ENCODE measurements around the gene HLA-F. TPM values are rescaled to one million over a fixed set of nuclear protein-coding genes. Genes with fewer than 3 reads are reported as not detected.

HLA-F gene
- total RNA-seq, 4 donors from 2014 or later = 90.4 to 500 (median 306) TPM

GRCh38 chr6:29727637-29728036 is 4.4 kb downstream of the HLA-F start:
- no peak overlapping the region for H3K4me3 ChIP-seq
- peaks cover 4 to 23% (median 11%) of the 10 kb centered on the region in 4 donors for H3K4me1 ChIP-seq
- H3K27ac ChIP-seq = no peak overlapping the region
- TF ChIP-seq POLR2AphosphoS5 (IDR thresholded peaks at IDR 0.05) (no peak), EP300 (IDR thresholded peaks at IDR 0.05; ENCODE audit: low read depth) (no peak), POLR2A (IDR thresholded peaks at IDR 0.05) (no peak), CTCF (IDR thresholded peaks at IDR 0.05) (no peak)
- intact Hi-C loops (cut with DNase I; ENCODE audit: low total_unique reads) (no loop called here), in situ Hi-C loops (cut with MboI; ENCODE audit: low pct_ligation_motif_present in 1 of 4, low pct_unique_long_range_greater_than_20kb in 1 of 4, low sequenced_read_pairs in 3 of 4) (loop anchor here in 3 of 4 donors (25.0 kb wide), 2 partner anchors 110 to 285 kb away; partner anchors contain the start of gene HLA-G (in 2 of the 3))
- no peaks in the 10 kb centered on the region for H3K9me3 ChIP-seq
- no peak for DNase-seq
- WGBS, 2 donors (ENCODE audit: low coverage in 1 of 2) = 59% methylated on average over 2 of the region's 2 CpGs; no CpG with 5 or more reads in 1 of the 2 donors
- no peaks in the 10 kb centered on the region for H3K27me3 ChIP-seq
- H3K36me3 ChIP-seq = peaks cover 0 to 19% (median 0%) of the 10 kb centered on the region in 4 donors

DNA sequence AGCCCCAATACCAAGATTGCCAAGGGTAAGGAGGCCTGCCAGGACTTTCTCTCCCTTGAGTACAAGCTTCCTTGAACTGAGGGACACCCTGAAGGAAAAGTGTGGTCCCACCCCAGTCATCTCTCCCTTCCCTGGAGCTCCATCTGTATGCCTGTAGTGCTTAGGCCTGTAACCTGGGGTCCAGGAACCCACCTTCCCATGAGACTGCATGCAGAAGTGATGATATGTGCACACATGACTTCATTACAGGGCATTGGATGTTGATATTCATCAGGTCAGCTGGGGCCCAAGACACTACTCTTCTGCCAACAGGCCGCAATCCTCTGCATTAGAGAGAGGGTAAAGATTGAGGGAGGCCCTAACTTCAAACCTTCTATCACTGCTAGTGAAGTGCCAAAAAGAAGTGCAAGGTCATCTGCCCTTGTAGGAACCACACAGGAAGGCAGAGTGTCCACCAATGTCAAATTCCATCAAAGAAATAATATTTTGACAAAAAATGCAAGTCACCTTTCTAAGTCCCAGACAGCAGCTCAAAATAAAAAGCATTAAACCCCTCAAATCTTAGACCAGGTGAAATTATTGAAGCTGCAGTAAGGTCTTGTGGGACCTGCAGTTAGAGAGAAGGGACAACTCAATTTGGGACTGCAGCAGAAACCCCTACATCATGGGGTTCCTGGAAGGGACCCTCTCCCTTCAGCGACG is 5.1 kb downstream of the HLA-F start:
- Histone ChIP-seq H3K4me3 (no peak overlapping the region), H3K9me3 (no peaks in the 10 kb centered on the region), H3K27me3 (no peaks in the 10 kb centered on the region), H3K27ac (no peak overlapping the region), H3K4me1 (peaks cover 4 to 23% (median 11%) of the 10 kb centered on the region in 4 donors), H3K36me3 (peaks cover 0 to 19% (median 0%) of the 10 kb centered on the region in 4 donors)
- no peak for DNase-seq
- 89% methylated on average over 3 of the region's 3 CpGs; no CpG with 5 or more reads in 1 of the 2 donors for WGBS, 2 donors (ENCODE audit: low coverage in 1 of 2)
- intact Hi-C loops (cut with DNase I; ENCODE audit: low total_unique reads) (no loop called here), in situ Hi-C loops (cut with MboI; ENCODE audit: low pct_ligation_motif_present in 1 of 4, low pct_unique_long_range_greater_than_20kb in 1 of 4, low sequenced_read_pairs in 3 of 4) (loop anchor here in 3 of 4 donors (25.0 kb wide), 2 partner anchors 109 to 284 kb away; partner anchors contain the start of gene HLA-G (in 2 of the 3))
- TF ChIP-seq CTCF (IDR thresholded peaks at IDR 0.05) (no peak), EP300 (IDR thresholded peaks at IDR 0.05; ENCODE audit: low read depth) (no peak), POLR2A (IDR thresholded peaks at IDR 0.05) (no peak), POLR2AphosphoS5 (IDR thresholded peaks at IDR 0.05) (no peak)

DNA sequence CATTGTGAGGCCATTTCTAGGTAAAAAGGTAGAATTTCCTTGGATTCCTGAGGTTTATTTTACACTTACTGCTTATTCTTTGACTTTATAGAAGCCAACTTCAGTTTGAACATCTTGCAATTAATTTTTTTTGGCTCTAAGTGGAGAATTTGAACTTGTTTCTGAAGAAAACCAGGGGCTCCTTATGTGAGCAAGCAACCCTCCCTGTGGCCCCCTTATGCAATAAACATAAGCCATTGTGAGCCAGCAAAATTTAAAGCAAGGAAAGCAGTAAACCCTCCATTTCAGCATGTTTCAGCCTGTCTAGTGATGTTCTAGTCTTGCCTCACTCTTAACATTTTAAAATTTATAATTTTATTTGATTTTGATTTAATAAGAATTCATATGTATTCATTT is 5.6 kb downstream of the HLA-F start:
- TF ChIP-seq POLR2A (IDR thresholded peaks at IDR 0.05) = no peak
- no peak for TF ChIP-seq CTCF (IDR thresholded peaks at IDR 0.05)
- TF ChIP-seq POLR2AphosphoS5 (IDR thresholded peaks at IDR 0.05) = no peak
- TF ChIP-seq EP300 (IDR thresholded peaks at IDR 0.05; ENCODE audit: low read depth) = no peak
- intact Hi-C loops (cut with DNase I; ENCODE audit: low total_unique reads) (no loop called here), in situ Hi-C loops (cut with MboI; ENCODE audit: low pct_ligation_motif_present in 1 of 4, low pct_unique_long_range_greater_than_20kb in 1 of 4, low sequenced_read_pairs in 3 of 4) (loop anchor here in 3 of 4 donors (25.0 kb wide), 2 partner anchors 108 to 283 kb away; partner anchors contain the start of gene HLA-G (in 2 of the 3))
- Histone ChIP-seq H3K4me3 (no peak overlapping the region), H3K36me3 (peaks cover 0 to 19% (median 0%) of the 10 kb centered on the region in 4 donors), H3K9me3 (no peaks in the 10 kb centered on the region), H3K27me3 (no peaks in the 10 kb centered on the region), H3K27ac (no peak overlapping the region), H3K4me1 (peaks cover 4 to 23% (median 11%) of the 10 kb centered on the region in 4 donors)
- no peak for DNase-seq

DNA sequence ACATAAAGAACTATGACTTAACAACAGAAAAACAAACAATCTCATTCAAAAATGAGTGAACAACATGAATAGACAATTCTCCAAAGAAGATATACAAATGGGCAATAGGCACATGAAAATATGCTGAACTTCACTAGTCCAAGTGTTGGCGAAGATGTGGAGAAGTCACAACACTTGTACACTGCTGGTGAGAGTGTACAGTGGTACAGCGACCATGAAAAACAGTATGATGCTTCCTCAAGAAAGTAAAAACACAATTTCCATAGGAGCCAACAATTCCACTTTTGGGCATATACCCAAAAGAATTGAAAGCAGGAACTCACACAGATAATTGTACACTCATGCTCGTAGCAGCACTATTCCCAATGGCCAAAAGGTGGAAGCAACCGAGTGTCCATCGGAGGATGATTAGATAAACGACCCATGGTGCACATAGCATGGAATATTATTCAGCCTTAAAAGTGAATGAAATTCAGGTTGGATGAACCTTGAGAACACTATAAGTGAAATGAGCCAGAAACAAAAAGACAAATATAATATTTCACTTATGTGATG is 6.6 kb downstream of the HLA-F start:
- no peak overlapping the region for H3K27ac ChIP-seq
- H3K4me3 ChIP-seq = no peak overlapping the region
- intact Hi-C loops (cut with DNase I; ENCODE audit: low total_unique reads) = loop anchor here (10.0 kb wide), 1 partner anchor 825 kb away; no protein-coding TSS in a partner anchor
- H3K9me3 ChIP-seq = no peaks in the 10 kb centered on the region
- H3K4me1 ChIP-seq = peaks cover 0 to 15% (median 4%) of the 10 kb centered on the region in 4 donors
- no peaks in the 10 kb centered on the region for H3K27me3 ChIP-seq
- in situ Hi-C loops (cut with MboI; ENCODE audit: low pct_ligation_motif_present in 1 of 4, low pct_unique_long_range_greater_than_20kb in 1 of 4, low sequenced_read_pairs in 3 of 4) = loop anchor here in 3 of 4 donors (25.0 kb wide), 2 partner anchors 107 to 282 kb away; partner anchors contain the start of gene HLA-G (in 2 of the 3)
- no peak for TF ChIP-seq EP300 (IDR thresholded peaks at IDR 0.05; ENCODE audit: low read depth)
- TF ChIP-seq POLR2A (IDR thresholded peaks at IDR 0.05) = no peak
- no peak for TF ChIP-seq POLR2AphosphoS5 (IDR thresholded peaks at IDR 0.05)
- no peak for TF ChIP-seq CTCF (IDR thresholded peaks at IDR 0.05)
- no peak for DNase-seq
- H3K36me3 ChIP-seq = peaks cover 0 to 19% (median 0%) of the 10 kb centered on the region in 4 donors
- WGBS, 2 donors (ENCODE audit: low coverage in 1 of 2) = 81 to 87% methylated on average over 2 to 6 of the region's 6 CpGs
